OCI-LY7 (cell line): ENCODE data around the gene ARHGAP19.

Experiments
- CTCF ChIP-seq: fragments of 200-600 bp; sonication (generic); conservative IDR thresholded peaks from 2 replicates; pipeline ENCODE4 v1.5.1; 2014; ENCODE audit warnings: mild to moderate bottlenecking, antibody characterized with exemption, low read length, moderate library complexity, mixed read lengths
- EZH2phosphoT487 ChIP-seq: fragments of 200-600 bp; sonication (generic); IDR thresholded peaks from 2 replicates; pipeline ENCODE4 v1.6.1; 2018; ENCODE audit warnings: low read depth, borderline replicate concordance, mild to moderate bottlenecking, mixed run types, antibody characterized with exemption, low read length, moderate library complexity, mixed read lengths

- TF ChIP-seq CTCF (peak; percentile 100), EZH2phosphoT487 (no peak)
Observed at GRCh38 chr10:97210543-97210960, 81.9 kb downstream of the ARHGAP19 start.
